Hindlimb muscle (tissue), 1 donor: Measurements from ENCODE around the gene DOK4. TPM values are rescaled to one million over a fixed set of nuclear protein-coding genes. Genes with fewer than 3 reads are reported as not detected.
"Not testable (repeated sequence)": the region's sequence is repeated elsewhere in the genome, so short reads cannot be mapped to it uniquely, and the experiment has no call there.

Experiments
- DNase-seq: peaks from one replicate; pipeline ENCODE4 v3.0.0-alpha.2; 2013
- polyA plus RNA-seq: library from polyadenylated mRNA; unstranded; fragments of 120-200 nt; gene quantifications from one replicate; pipeline ENCODE4 v1.2.1, GENCODE V29; 2013; ENCODE audit not compliant: insufficient read length

The DOK4 gene
- polyA plus RNA-seq, 1 donor = 10.2 TPM

- DNase-seq = no peak
Measured at GRCh38 chr16:57445510-57445909, 40.8 kb downstream of the DOK4 start.

GRCh38 chr16:57444711-57445110 lies 41.6 kb downstream of the DOK4 start:
- no peak for DNase-seq

DNA sequence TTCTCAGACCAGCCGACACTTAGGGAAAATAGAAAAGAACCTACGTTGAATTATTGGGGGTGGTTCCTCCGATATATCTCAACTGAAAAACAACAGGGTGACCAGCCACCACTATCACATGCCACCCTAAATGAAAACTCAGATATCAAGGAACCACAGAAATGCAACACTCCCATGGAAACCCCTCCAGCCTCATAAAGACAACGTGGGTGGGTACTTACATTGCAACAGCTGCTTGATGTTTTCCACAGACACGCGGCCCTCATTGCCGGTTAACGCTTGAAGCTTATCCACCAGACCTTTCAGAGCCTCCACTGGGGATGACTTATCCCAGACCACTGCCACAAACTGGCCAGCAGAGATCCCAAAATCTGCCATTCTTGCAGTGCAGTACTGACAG lies 45.7 kb downstream of the DOK4 start:
- DNase-seq = not testable (repeated sequence)

DNA sequence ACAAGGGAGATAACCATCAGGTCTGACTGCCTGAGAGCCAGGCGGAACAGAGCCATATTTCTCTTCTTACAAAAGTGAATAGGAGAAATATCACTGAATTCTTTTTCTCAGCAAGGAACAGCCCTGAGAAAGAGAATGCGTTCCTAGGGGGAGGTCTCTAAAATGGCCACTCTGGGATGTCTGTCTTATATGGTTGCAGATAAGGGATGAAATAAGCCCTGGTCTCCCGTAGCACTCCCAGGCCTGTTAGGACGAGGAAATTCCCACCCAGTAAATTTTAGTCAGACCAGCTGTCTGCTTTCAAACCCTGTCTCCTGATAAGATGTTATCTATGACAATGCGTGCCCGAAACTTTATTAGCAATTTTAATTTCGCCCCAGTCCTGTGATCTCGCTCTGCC lies 46.3 kb downstream of the DOK4 start:
- not testable (repeated sequence) for DNase-seq

GRCh38 chr16:57435838-57436237 lies 50.5 kb downstream of the DOK4 start:
- no peak for DNase-seq

GRCh38 chr16:57434003-57434402 lies 52.3 kb downstream of the DOK4 start:
- no peak for DNase-seq

DNA sequence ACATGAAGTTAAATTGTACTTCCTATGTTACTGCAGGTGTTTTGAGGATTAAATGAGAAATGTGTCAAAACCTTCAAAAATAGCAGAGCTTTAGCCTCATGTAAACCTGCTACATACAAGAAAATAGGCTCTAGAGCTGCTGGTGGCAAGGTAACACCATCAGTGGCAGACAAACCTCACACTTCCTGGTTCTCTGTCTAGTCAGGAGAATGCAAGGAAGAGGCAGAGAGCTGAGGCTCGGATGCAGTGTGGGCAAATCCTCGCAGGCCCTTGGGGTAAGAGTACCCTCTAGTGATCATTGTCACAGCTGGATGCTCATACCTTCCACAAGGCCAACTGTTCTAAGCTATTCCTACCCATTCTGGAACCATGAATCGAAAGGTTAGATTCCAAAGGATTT lies 53.3 kb downstream of the DOK4 start:
- no peak for DNase-seq

- no peak for DNase-seq
Measured at GRCh38 chr16:57432505-57432904, 53.8 kb downstream of the DOK4 start.

GRCh38 chr16:57430955-57431354 lies 55.3 kb downstream of the DOK4 start:
- no peak for DNase-seq

- no peak for DNase-seq
Measured at GRCh38 chr16:57427824-57428223, 58.5 kb downstream of the DOK4 start.

DNA sequence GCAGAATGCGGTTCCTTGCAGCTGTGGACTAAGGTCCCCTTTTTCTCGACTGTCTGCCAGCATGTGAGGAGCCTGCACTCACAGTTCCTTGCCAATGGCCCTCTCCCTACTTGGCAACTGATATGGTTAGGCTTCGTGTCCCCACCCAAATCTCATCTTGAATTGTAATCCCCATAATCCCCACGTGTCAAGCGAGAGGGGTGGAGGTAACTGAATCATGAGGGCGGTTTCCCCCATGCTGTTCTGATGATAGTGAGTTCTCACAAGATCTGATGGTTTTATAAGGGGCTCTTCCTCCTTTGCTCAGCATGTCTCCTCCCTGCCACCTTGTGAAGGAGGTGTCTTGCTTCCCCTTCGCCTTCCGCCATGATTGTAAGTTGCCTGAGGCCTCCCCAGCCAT lies 59.0 kb downstream of the DOK4 start:
- DNase-seq = no peak

DNA sequence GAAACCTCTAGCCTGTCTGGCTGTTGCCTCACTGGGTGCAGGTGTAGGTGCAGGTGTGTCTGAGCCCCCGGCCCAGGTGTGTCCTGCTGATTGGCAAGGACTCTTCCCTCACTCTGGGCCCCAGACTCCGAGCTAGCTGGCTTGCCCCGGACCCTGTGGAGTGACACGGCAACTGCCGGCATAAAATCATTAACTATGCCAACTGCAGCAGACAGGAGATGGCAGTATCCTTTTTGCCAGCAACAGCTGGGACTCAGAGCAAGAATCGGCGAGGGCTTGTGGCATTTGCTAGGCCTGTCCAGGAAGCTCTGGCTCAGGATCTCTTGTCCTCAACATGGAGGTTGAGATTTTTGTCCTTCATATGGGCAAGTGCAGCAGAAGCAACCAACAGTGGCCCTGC lies 59.9 kb downstream of the DOK4 start:
- DNase-seq = no peak

DNA sequence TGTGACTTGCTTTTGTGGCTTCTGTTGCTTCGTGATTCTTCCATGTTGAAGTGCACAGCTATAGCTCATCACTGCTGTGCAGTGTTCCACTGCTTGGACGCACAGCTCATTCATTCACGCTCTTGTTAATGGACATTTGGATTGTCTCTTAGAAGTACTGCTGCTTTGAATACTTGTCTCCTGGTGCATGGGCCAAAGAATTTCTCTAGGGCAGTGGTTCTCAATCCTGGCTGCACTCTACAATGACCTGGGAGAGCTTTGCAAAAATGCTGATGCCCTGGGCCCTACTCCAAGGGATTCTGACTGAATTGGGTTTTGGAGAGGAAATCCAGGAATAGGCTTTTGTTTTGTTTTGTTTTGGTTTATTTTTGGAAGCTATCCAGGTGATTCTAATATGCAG lies 61.7 kb downstream of the DOK4 start:
- DNase-seq = no peak

GRCh38 chr16:57423152-57423551 lies 63.1 kb downstream of the DOK4 start:
- DNase-seq = no peak

DNA sequence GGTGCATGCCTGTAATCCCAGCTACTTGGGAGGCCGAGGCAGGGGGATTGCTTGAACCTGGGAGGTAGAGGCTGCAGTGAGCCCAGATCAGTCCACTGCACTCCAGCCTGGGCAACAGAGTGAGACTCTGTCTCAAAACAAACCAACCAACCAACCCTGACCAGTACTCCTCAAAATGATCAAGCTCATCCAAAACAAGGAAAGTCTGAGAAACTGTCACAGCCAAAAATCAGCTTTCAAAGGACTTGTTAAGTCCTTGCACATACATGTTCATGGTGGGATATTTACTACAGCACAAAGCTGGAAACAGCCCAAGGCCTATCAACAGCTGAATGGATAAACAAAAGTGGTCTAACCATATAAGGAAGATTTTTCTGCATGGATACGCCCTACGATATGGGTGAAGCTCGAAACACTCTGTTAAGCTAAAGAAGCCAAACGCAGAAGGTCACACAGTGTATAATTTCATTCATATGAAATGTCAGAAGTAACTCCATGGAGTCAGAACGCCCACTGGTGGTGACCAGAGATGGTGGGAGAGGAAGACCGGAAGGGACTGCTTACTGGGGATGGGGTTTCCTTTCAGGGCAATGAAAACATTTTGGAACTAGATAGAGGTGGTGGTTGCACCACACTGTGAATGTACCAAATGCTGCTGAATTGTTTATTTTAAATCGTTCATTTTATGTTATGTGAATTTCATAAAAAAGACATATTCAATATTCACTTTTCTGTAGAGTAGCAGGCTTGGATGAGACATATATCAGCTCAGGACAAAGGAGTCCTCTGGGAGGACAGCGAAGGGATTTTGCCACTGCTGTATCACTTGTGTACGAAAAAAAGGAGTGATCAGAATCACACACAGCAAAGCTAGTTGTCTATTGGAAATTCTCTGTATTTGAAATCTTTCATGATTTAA lies 64.0 kb downstream of the DOK4 start:
- peak; percentile 71 for DNase-seq

Other genes starting within 250 kb of the DOK4 start
- 36.0 TPM for gene ARL2BP, start 241.2 kb downstream of the DOK4 start, polyA plus RNA-seq
- gene PLLP, start 201.8 kb downstream of the DOK4 start, polyA plus RNA-seq = 0.89 TPM
- 0.15 TPM for gene CCL22, start 127.7 kb downstream of the DOK4 start, polyA plus RNA-seq
- 4.9 TPM for gene CX3CL1, start 114.0 kb downstream of the DOK4 start, polyA plus RNA-seq
- not detected for gene CCL17, start 81.7 kb downstream of the DOK4 start, polyA plus RNA-seq
- gene CIAPIN1, start 39.1 kb downstream of the DOK4 start, polyA plus RNA-seq = 55.8 TPM
- 70.1 TPM for gene COQ9, start 39.0 kb downstream of the DOK4 start, polyA plus RNA-seq
- gene POLR2C, start 23.8 kb downstream of the DOK4 start, polyA plus RNA-seq = 45.9 TPM
- 12.8 TPM for gene CCDC102A, start 50.1 kb upstream of the DOK4 start, polyA plus RNA-seq
- gene ADGRG5, start 56.1 kb upstream of the DOK4 start, polyA plus RNA-seq = 1.2 TPM
- gene ADGRG1, start 142.1 kb upstream of the DOK4 start, polyA plus RNA-seq = 7.4 TPM
- 0.12 TPM for gene ADGRG3, start 181.8 kb upstream of the DOK4 start, polyA plus RNA-seq
- gene DRC7, start 208.3 kb upstream of the DOK4 start, polyA plus RNA-seq = not detected
- gene KATNB1, start 249.3 kb upstream of the DOK4 start, polyA plus RNA-seq = 53.8 TPM